H7 (cell line): ENCODE data around the gene CEP68. TPM values are rescaled to one million over a fixed set of nuclear protein-coding genes. Genes with fewer than 3 reads are reported as not detected.
A peak's percentile ranks its signal among the peaks of the same experiment; 100 is the strongest.

Source experiments
- DNase-seq: peaks from one replicate; pipeline ENCODE4 v3.0.0; 2012
- H3K27me3 ChIP-seq: 2 replicates; pipeline ENCODE4 v1.6.0; 2011; ENCODE audit warnings: mild to moderate bottlenecking, low read length; ENCODE audit not compliant: control insufficient read depth, insufficient read depth
- H3K36me3 ChIP-seq: replicated peaks from 2 replicates; pipeline ENCODE4 v1.5.1; 2011; ENCODE audit warnings: low read length; ENCODE audit not compliant: control insufficient read depth, insufficient read depth
- H3K4me3 ChIP-seq: 2 replicates; pipeline ENCODE4 v1.5.1; 2011; ENCODE audit warnings: low read depth, mild to moderate bottlenecking, control low read depth, low read length, moderate library complexity; ENCODE audit not compliant: insufficient read depth
- total RNA-seq: library from RNA; depleted of rRNA; stranded (reverse); fragments of >200 nt; shearing (Covaris generic); gene quantifications from 2 replicates; pipeline ENCODE4 v1.2.3, GENCODE V29; 2014

Gene CEP68
- total RNA-seq, 1 experiment from 2014 or later, result 10.3 TPM

GRCh38 chr2:65061146-65061909 is 5.1 kb downstream of the CEP68 start:
- peaks cover 2% of the 10 kb centered on the region; the same call in 1 of the 2 replicates for H3K27me3 ChIP-seq
- H3K4me3 ChIP-seq, result no peak overlapping the region
- peak; percentile 53 for DNase-seq
- H3K36me3 ChIP-seq, result no peaks in the 10 kb centered on the region

DNA sequence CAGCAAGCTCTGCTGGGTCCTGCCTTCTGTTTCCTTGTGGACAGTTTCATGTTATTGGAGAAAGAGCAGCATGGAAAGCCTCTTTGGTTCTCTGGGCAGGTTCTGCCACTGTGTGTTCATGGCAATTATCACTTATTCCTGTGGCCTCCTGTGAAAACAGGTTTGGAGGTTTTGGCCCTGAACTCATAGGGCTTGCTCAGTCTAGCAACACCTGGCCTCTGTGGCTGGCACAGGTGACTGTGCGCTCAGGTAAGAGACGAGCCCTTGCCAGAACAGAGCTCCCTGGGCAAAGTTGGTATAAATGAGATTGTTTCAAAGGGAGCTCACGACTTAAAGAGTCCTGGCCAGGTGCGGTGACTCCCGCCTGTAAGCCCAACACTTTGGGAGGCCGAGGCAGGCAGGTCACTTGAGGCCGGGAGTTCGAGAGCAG is 5.7 kb downstream of the CEP68 start:
- Histone ChIP-seq H3K36me3 (no peaks in the 10 kb centered on the region), H3K27me3 (peaks cover 2% of the 10 kb centered on the region; the same call in 1 of the 2 replicates)
- DNase-seq, result peak; percentile 8

GRCh38 chr2:65062843-65063825 is 6.9 kb downstream of the CEP68 start:
- Histone ChIP-seq H3K36me3 (no peaks in the 10 kb centered on the region; the same call in 1 of the 2 replicates), H3K27me3 (no peaks in the 10 kb centered on the region), H3K4me3 (no peak overlapping the region)
- peak; percentile 10 for DNase-seq

More for the DNA sequence above, 5.7 kb downstream of the CEP68 start:
- H3K4me3 ChIP-seq, result no peak overlapping the region

DNA sequence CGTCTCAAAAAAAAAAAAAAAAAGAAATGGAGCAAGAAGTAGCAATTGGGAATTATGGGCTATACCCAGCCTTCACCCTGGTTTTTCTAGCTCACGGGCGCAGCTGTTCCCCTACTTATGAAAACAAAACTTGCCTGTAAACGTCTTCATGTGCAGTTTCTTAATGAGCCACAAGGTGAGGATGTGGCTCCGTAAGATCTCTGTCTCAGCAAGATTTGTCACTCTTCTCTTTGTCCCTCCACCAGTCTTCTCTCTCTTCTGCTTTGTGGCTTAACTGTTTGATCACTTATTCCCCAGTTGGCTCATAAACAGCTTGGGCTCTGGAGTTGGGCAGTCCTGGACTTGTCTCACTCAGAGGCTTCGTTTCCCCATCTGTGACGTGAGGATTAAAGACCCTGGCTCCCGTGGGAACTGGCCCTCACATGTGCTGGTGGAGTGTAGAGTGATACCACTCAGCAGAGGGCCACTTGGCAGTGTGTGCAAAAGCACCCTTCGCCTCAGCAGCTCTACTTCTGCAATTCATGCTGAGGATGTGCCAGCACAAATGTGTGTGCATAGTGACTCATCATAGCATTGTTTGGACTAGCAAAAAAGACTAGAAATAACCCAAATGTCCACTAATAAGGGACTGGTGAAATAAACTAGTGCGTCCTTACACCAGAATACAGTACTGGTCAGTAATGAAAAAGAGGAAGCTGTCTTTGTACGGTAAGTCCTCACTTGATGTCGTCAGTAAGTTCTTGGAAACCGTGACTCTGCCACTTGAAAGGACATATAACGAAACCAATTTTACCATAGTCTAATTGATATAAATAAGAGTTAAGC is 8.7 kb downstream of the CEP68 start:
- Histone ChIP-seq H3K4me3 (no peak overlapping the region), H3K36me3 (peaks cover 2% of the 10 kb centered on the region), H3K27me3 (no peaks in the 10 kb centered on the region)
- peak; percentile 65 for DNase-seq

DNA sequence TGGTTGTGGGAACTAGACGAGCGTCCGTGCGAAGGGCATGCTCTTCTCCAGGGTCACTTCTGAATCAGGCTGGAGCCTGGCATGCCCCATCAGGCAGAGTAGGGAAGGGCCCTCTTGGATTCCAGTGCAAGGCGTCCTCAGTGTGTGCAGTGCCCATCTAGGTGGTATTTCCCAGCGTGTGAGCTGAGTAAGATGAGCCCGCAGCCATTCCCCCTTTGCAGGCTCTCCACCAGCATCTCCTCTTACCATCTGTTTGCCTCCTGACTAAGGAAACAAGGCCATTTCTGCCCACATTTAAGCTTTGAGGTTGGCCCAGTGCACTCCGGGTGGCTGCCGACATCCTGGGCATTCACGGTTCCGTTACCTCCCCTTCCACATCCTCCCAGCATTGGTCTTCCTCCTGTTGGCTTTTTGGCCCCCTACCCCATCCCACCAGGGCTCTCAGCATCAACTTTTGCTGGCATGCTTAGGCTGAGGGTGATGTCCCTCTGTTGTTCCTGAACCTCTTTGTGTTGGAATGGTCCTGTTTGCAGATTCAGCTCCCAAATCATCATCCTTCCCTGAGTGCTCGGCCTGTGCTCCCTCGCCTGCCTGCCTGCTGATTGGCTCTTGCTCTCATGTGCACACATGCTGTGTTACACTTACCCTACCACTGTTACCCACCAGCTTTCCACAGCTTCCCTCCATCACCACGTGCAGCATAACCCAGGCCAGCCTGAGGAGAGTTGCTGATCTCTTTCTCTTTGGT is 11.8 kb downstream of the CEP68 start:
- Histone ChIP-seq H3K27me3 (no peaks in the 10 kb centered on the region), H3K36me3 (peaks cover 23% of the 10 kb centered on the region), H3K4me3 (no peak overlapping the region)
- DNase-seq, result peak; percentile 15

DNA sequence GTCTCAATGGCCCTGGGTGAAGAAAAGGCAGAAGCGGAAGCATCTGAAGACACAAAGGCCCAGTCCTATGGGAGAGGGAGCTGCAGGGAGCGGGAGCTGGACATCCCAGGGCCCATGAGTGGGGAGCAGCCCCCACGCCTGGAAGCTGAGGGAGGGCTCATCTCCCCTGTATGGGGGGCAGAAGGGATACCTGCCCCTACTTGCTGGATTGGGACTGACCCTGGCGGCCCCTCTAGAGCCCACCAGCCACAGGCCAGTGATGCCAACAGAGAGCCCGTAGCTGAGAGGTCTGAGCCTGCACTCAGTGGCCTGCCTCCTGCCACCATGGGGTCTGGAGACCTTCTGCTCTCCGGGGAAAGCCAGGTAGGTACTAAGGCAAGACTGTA is 13.2 kb downstream of the CEP68 start:
- H3K4me3 ChIP-seq, result no peak overlapping the region
- no peaks in the 10 kb centered on the region for H3K27me3 ChIP-seq
- H3K36me3 ChIP-seq, result peaks cover 28% of the 10 kb centered on the region
- peak; percentile 10 for DNase-seq

DNA sequence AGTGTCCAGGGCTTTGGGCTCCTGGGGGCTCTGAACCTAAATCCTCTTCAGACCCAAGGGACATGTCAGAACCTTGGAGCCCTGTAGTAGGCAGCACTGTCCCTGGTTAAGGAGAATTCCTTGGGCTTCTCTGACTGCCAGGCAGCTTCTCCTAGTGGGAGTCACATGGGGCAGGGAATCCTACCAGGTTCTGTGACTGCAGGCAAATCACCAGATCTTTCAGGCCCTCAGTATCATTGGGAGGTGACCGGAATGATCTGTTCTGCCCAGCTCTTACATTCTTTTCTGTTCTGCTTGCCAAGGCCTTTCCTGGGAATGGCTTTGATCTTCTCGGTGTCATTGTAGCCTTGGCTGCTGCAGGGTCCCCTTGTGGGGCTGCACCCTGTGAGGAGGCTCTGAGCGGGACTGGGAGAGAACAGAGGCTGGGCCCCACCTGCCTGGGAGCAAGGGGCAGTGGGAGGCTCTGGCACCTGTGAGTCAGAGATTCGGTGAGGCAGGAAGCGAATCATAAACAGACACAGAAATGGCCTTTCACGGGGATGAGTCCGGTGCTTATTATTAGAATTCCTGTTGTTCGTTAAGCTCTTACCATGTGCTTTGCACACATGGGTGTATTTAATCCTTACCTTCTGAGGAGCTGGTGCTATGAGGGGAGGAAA is 14.1 kb downstream of the CEP68 start:
- H3K4me3 ChIP-seq, result no peak overlapping the region
- peaks cover 33% of the 10 kb centered on the region for H3K36me3 ChIP-seq
- no peaks in the 10 kb centered on the region for H3K27me3 ChIP-seq
- DNase-seq, result peak; percentile 49

GRCh38 chr2:65070856-65071255 is 14.6 kb downstream of the CEP68 start:
- peak; percentile 6 for DNase-seq

DNA sequence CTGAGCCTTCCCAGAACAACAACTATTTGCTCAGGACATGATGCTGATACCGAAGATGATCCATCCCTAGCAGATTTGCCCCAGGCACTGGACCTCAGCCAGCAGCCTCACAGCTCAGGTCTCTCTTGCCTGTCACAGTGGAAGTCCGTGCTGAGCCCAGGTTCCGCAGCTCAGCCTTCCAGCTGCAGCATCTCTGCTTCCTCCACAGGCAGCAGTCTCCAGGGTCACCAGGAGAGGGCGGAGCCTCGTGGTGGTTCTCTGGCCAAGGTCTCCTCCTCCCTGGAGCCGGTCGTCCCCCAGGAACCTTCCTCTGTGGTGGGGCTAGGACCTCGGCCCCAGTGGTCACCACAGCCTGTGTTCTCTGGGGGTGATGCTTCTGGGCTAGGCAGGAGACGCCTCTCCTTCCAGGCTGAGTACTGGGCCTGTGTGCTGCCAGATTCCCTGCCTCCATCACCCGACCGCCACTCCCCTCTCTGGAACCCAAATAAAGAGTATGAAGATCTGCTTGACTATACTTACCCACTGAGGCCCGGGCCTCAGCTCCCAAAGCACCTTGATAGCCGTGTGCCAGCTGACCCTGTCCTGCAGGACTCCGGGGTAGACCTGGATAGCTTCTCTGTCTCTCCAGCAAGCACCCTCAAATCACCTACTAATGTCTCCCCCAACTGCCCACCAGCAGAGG is 15.4 kb downstream of the CEP68 start:
- H3K27me3 ChIP-seq, result no peaks in the 10 kb centered on the region
- H3K36me3 ChIP-seq, result peaks cover 34% of the 10 kb centered on the region

More at GRCh38 chr2:65070856-65071255, 14.6 kb downstream of the CEP68 start:
- no peak overlapping the region for H3K4me3 ChIP-seq
- no peaks in the 10 kb centered on the region for H3K27me3 ChIP-seq
- H3K36me3 ChIP-seq, result peaks cover 33% of the 10 kb centered on the region

DNA sequence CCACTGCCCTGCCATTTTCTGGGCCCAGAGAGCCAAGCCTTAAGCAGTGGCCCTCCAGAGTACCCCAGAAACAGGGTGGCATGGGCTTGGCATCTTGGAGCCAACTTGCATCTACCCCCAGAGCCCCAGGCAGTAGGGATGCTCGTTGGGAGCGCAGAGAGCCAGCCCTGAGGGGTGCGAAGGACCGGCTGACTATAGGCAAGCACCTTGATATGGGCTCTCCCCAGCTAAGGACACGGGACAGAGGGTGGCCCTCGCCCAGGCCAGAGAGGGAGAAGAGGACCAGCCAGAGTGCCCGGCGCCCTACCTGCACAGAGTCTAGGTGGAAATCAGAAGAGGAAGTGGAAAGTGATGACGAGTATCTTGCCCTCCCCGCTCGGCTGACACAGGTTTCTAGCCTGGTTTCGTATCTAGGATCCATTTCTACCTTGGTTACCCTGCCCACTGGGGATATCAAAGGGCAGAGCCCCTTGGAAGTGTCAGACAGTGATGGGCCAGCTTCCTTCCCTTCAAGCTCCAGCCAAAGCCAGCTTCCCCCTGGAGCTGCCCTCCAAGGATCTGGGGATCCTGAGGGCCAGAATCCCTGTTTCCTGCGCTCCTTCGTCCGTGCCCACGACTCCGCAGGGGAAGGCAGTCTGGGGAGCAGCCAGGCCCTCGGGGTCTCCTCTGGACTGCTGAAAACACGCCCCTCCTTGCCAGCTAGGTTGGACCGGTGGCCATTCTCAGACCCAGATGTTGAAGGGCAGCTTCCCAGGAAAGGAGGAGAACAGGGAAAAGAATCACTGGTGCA is 16.2 kb downstream of the CEP68 start:
- Histone ChIP-seq H3K27me3 (no peaks in the 10 kb centered on the region), H3K36me3 (peaks cover 34% of the 10 kb centered on the region), H3K4me3 (no peak overlapping the region)
- DNase-seq, result peak; percentile 13

More for the DNA sequence above, 15.4 kb downstream of the CEP68 start:
- peak; percentile 68 for DNase-seq
- H3K4me3 ChIP-seq, result no peak overlapping the region

DNA sequence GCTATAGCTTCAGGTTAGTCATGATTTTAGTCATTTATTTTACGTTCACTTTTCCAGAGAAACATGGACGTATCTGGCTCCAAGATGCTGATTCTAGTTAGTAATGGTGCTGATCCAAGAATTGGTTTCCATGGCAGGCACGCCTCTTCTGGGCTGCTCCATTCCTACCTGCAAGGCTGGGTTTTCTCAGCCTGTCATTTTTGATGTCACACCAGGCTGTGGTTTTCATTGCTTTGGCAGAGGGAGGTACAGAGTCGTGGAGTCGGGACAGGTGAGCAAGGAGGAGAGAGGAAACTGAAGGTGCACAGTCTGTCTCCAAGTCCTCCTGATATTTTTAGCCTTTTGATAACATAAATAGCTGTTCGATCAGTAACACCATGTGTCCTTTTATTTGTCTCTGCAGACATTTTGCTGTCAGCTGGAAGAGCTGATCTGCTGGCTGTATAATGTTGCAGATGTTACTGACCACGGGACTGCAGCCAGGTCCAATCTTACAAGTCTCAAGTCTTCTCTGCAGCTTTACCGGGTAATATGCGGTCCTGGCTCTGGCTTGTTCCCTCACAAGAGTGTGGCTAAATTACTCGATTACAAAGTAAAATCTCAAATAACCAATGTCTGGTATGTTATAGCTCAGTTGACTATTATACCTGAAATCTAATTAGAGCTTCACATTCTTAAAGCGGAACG is 17.8 kb downstream of the CEP68 start:
- Histone ChIP-seq H3K4me3 (no peak overlapping the region), H3K36me3 (peaks cover 34% of the 10 kb centered on the region), H3K27me3 (no peaks in the 10 kb centered on the region)
- DNase-seq, result no peak

DNA sequence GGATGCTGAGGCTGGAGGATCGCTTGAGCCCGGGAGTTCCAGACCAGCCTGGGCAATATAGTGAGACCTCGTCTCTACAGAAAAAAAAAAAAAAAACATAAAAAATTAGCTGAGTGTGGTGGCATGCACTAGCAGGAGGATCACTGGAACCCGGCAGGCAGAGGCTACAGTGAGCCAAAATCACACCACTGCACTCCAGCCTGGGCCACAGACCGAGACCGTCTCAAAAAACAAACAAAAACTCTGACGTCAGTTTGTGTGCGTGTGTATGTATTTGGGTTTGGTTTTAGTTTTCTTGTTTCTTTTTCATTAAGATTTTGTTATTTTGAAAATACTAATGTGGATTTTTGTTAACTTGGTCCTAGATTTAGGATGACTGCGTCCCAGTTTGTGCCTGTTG is 19.0 kb downstream of the CEP68 start:
- DNase-seq, result no peak
- Histone ChIP-seq H3K27me3 (no peaks in the 10 kb centered on the region), H3K4me3 (no peak overlapping the region), H3K36me3 (peaks cover 32% of the 10 kb centered on the region)
